Suprapubic skin (tissue), 4 donors: ENCODE results near the gene ZNF407. TPM values are rescaled to one million over a fixed set of nuclear protein-coding genes. Genes with fewer than 3 reads are reported as not detected.

Source experiments
- DNase-seq, 2 donors: peaks; one replicate each; pipeline ENCODE4 v3.0.0-alpha.2; 2019; ENCODE audit warnings: low spot score in 2 of 2
- H3K27ac ChIP-seq: fragments of 200-600 bp; sonication (generic); one replicate; pipeline ENCODE4 v1.5.1; 2019
- H3K27me3 ChIP-seq: fragments of 200-600 bp; sonication (generic); one replicate; pipeline ENCODE4 v1.5.1; 2019
- H3K36me3 ChIP-seq: fragments of 200-600 bp; sonication (generic); one replicate; pipeline ENCODE4 v1.5.1; 2019
- H3K4me1 ChIP-seq: fragments of 200-600 bp; sonication (generic); one replicate; pipeline ENCODE4 v1.5.1; 2019
- H3K4me3 ChIP-seq: fragments of 200-600 bp; sonication (generic); one replicate; pipeline ENCODE4 v1.5.1; 2019; ENCODE audit warnings: mild to moderate bottlenecking
- H3K9me3 ChIP-seq: fragments of 200-600 bp; sonication (generic); one replicate; pipeline ENCODE4 v1.5.1; 2019
- EP300 ChIP-seq: sonication (generic); formaldehyde crosslinking; IDR thresholded peaks from one replicate; pipeline ENCODE4 v1.6.1; 2017; ENCODE audit warnings: antibody characterized with exemption
- POLR2A ChIP-seq, 2 donors: fragments of 450-650 bp; IDR thresholded peaks; one replicate each; pipeline ENCODE4 v1.6.1; 2017; ENCODE audit warnings: antibody characterized with exemption in 2 of 2, mild to moderate bottlenecking in 2 of 2, moderate library complexity in 2 of 2
- POLR2AphosphoS5 ChIP-seq, 3 donors: sonication (generic); formaldehyde crosslinking; IDR thresholded peaks; one replicate each; pipeline ENCODE4 v1.6.1; 2017; ENCODE audit warnings: antibody characterized with exemption in 3 of 3
- WGBS: methylation state at CpG from one replicate; pipeline ENCODE4 v1.1.5; 2018; 5-methylcytosine and 5-hydroxymethylcytosine counted together
- total RNA-seq, 4 donors: library from RNA; depleted of rRNA; stranded (reverse); fragments of >200 nt; gene quantifications; one replicate each; pipeline ENCODE4 v1.1.0, GENCODE V29; 2016
- TF ChIP-seq, protein P1 (sequence below), 2 donors: fragments of 200-600 bp in 1 of 2; fragments of 450-650 bp in 1 of 2; sonication (generic) in 1 of 2; IDR thresholded peaks; one replicate each; pipeline ENCODE4 v1.5.1; 2016 to 2019; ENCODE audit warnings: antibody characterized with exemption in 2 of 2, mild to moderate bottlenecking in 1 of 2, moderate library complexity in 1 of 2

The ZNF407 gene
- total RNA-seq, 4 donors from 2014 or later, result 10.7 to 22.1 (median 13.8) TPM

DNA sequence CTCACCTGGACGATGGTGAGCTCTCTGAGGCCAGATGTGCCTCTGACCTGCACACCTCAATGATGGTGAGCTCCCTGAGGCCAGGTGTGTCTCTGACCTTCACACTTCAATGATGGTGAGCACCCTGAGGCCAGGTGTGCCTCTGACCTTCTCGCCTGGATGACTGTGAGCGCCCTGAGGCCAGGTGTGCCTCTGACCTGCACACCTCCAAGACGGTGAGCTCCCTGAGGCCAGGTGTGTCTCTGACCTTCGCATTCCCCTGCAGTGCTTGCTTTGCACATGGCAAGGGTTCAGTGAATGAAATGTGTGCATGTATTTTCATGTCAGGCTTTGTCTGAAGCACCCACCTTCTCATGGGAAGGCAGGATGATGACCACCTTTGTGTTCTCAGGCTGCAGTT lies 515.8 kb downstream of the ZNF407 start:
- peaks cover 2% of the 10 kb centered on the region for H3K4me1 ChIP-seq
- H3K27me3 ChIP-seq, result peaks cover 11% of the 10 kb centered on the region
- no peak for TF ChIP-seq EP300
- no peak for TF ChIP-seq POLR2A (IDR thresholded peaks at IDR 0.05)
- TF ChIP-seq POLR2AphosphoS5 (IDR thresholded peaks at IDR 0.05), result no peak
- TF ChIP-seq, protein P1, sequence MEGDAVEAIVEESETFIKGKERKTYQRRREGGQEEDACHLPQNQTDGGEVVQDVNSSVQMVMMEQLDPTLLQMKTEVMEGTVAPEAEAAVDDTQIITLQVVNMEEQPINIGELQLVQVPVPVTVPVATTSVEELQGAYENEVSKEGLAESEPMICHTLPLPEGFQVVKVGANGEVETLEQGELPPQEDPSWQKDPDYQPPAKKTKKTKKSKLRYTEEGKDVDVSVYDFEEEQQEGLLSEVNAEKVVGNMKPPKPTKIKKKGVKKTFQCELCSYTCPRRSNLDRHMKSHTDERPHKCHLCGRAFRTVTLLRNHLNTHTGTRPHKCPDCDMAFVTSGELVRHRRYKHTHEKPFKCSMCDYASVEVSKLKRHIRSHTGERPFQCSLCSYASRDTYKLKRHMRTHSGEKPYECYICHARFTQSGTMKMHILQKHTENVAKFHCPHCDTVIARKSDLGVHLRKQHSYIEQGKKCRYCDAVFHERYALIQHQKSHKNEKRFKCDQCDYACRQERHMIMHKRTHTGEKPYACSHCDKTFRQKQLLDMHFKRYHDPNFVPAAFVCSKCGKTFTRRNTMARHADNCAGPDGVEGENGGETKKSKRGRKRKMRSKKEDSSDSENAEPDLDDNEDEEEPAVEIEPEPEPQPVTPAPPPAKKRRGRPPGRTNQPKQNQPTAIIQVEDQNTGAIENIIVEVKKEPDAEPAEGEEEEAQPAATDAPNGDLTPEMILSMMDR (IDR thresholded peaks at IDR 0.05), result no peak
- H3K36me3 ChIP-seq, result no peaks in the 10 kb centered on the region
- peak in 1 of 2 donors; percentile 22 for DNase-seq
- H3K4me3 ChIP-seq, result no peak overlapping the region
- H3K9me3 ChIP-seq, result no peaks in the 10 kb centered on the region
- H3K27ac ChIP-seq, result no peak overlapping the region
- WGBS, result 73% methylated on average over 4 of the region's 5 CpGs

GRCh38 chr18:75114231-75114764 lies 516.6 kb downstream of the ZNF407 start:
- Histone ChIP-seq H3K9me3 (no peaks in the 10 kb centered on the region), H3K4me1 (peaks cover 2% of the 10 kb centered on the region), H3K27me3 (peaks cover 11% of the 10 kb centered on the region), H3K36me3 (no peaks in the 10 kb centered on the region), H3K27ac (no peak overlapping the region), H3K4me3 (no peak overlapping the region)
- peak in 1 of 2 donors; percentile 11 for DNase-seq
- TF ChIP-seq, protein P1 (IDR thresholded peaks at IDR 0.05), result no peak
- TF ChIP-seq EP300, result no peak
- TF ChIP-seq POLR2AphosphoS5 (IDR thresholded peaks at IDR 0.05), result no peak
- no peak for TF ChIP-seq POLR2A (IDR thresholded peaks at IDR 0.05)
- WGBS, result 94% methylated on average over 6 of the region's 6 CpGs

Other genes with a start within 250 kb of the ZNF407 start
- gene DIPK1C, start 140.6 kb upstream of the ZNF407 start, total RNA-seq, result 1 to 10 TPM; 1.8 to 4.1 (median 3.5) TPM
- 10 to 100 TPM; 58.4 to 79.9 (median 69.5) TPM for gene CNDP2, start 101.5 kb upstream of the ZNF407 start, total RNA-seq
- gene CNDP1, start 63.4 kb upstream of the ZNF407 start, total RNA-seq, result 1 to 10 TPM in 1 of 4 donors, under 1 TPM in 2, not detected in 1; 0.21 to 1.1 (median 0.97) TPM